ENCODE results near the gene RXYLT1.

Gene RXYLT1

GRCh38 chr12:63795944-63796343 lies 16.2 kb downstream of the RXYLT1 start:
- no peaks in the 10 kb centered on the region for H3K27me3 ChIP-seq (ENCODE audit: insufficient read depth, low read depth)
- peaks cover 3% of the 10 kb centered on the region for H3K4me1 ChIP-seq (ENCODE audit: low read depth, poor library complexity, severe bottlenecking)
- no peak overlapping the region for H2AFZ ChIP-seq (ENCODE audit: low read depth)
- H3K27ac ChIP-seq, result no peak overlapping the region
- H3K79me2 ChIP-seq (ENCODE audit: insufficient read depth, low read depth), result no peaks in the 10 kb centered on the region
- H3K4me2 ChIP-seq, result no peak overlapping the region
- no peaks in the 10 kb centered on the region for H3K36me3 ChIP-seq (ENCODE audit: insufficient read depth)
- no peaks in the 10 kb centered on the region for H4K20me1 ChIP-seq (ENCODE audit: insufficient read depth)
- no peak overlapping the region for H3K4me3 ChIP-seq (IDR thresholded peaks at IDR 0.05; ENCODE audit: insufficient read depth, low read depth, low read length)
- TF ChIP-seq CTCF (conservative IDR thresholded peaks at IDR 0.05; ENCODE audit: low read depth, low read length), result no peak
- no peak overlapping the region for H3K9ac ChIP-seq

- Histone ChIP-seq H3K27ac (no peak overlapping the region), H3K79me2 (ENCODE audit: insufficient read depth, low read depth) (no peaks in the 10 kb centered on the region), H4K20me1 (ENCODE audit: insufficient read depth) (no peaks in the 10 kb centered on the region), H3K4me3 (IDR thresholded peaks at IDR 0.05; ENCODE audit: insufficient read depth, low read depth, low read length) (no peak overlapping the region), H3K4me2 (no peak overlapping the region), H2AFZ (ENCODE audit: low read depth) (no peak overlapping the region), H3K27me3 (ENCODE audit: insufficient read depth, low read depth) (no peaks in the 10 kb centered on the region), H3K4me1 (ENCODE audit: low read depth, poor library complexity, severe bottlenecking) (no peaks in the 10 kb centered on the region), H3K9ac (no peak overlapping the region), H3K36me3 (ENCODE audit: insufficient read depth) (no peaks in the 10 kb centered on the region)
- TF ChIP-seq CTCF (conservative IDR thresholded peaks at IDR 0.05; ENCODE audit: low read depth, low read length), result peak; percentile 79
These were observed 22.4 kb downstream of the RXYLT1 start for GRCh38 chr12:63802012-63802608.

DNA sequence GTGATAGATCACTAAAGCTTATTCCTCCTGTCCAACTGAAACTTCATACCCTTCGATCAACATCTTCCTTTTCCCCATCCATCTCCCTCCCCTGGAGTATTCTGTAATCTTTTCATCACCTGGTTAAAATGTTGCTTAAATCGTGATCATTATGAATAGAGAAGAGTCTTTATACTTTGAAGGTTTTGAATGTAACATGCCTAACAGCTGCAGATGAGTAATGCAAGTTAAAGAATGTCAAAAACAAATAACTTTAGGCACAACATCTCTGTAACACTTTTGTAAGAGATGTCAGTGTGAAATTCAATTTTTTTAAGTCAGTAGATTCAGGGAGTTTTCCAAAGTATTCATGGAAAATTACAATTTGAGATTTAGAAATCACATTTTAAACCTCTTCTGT lies 25.0 kb downstream of the RXYLT1 start:
- Histone ChIP-seq H4K20me1 (ENCODE audit: insufficient read depth) (no peaks in the 10 kb centered on the region; the same call in 1 of the 2 replicates), H3K79me2 (ENCODE audit: insufficient read depth, low read depth) (no peaks in the 10 kb centered on the region)
- TF ChIP-seq CTCF (conservative IDR thresholded peaks at IDR 0.05; ENCODE audit: low read depth, low read length), result no peak

GRCh38 chr12:63805704-63806672 lies 26.3 kb downstream of the RXYLT1 start:
- H3K4me2 ChIP-seq, result no peak overlapping the region
- H2AFZ ChIP-seq (ENCODE audit: low read depth), result no peak overlapping the region
- H3K36me3 ChIP-seq (ENCODE audit: insufficient read depth), result no peaks in the 10 kb centered on the region
- no peaks in the 10 kb centered on the region for H3K79me2 ChIP-seq (ENCODE audit: insufficient read depth, low read depth)
- no peak overlapping the region for H3K4me3 ChIP-seq (IDR thresholded peaks at IDR 0.05; ENCODE audit: insufficient read depth, low read depth, low read length)
- no peak overlapping the region for H3K27ac ChIP-seq
- no peaks in the 10 kb centered on the region for H3K4me1 ChIP-seq (ENCODE audit: low read depth, poor library complexity, severe bottlenecking)
- H3K9ac ChIP-seq, result no peak overlapping the region
- H4K20me1 ChIP-seq (ENCODE audit: insufficient read depth), result no peaks in the 10 kb centered on the region; the same call in 1 of the 2 replicates
- no peaks in the 10 kb centered on the region for H3K27me3 ChIP-seq (ENCODE audit: insufficient read depth, low read depth)
- no peak for TF ChIP-seq CTCF (conservative IDR thresholded peaks at IDR 0.05; ENCODE audit: low read depth, low read length)

More for the DNA sequence above, 25.0 kb downstream of the RXYLT1 start:
- Histone ChIP-seq H3K27me3 (ENCODE audit: insufficient read depth, low read depth) (no peaks in the 10 kb centered on the region), H3K4me1 (ENCODE audit: low read depth, poor library complexity, severe bottlenecking) (no peaks in the 10 kb centered on the region), H3K27ac (no peak overlapping the region), H2AFZ (ENCODE audit: low read depth) (no peak overlapping the region), H3K4me2 (no peak overlapping the region), H3K4me3 (IDR thresholded peaks at IDR 0.05; ENCODE audit: insufficient read depth, low read depth, low read length) (no peak overlapping the region), H3K9ac (no peak overlapping the region), H3K36me3 (ENCODE audit: insufficient read depth) (no peaks in the 10 kb centered on the region)

Data from KMS-11 (cell line).